CD4-positive, alpha-beta T cell (primary cell): ENCODE measurements around the gene CRIP2. TPM values are rescaled to one million over a fixed set of nuclear protein-coding genes. Genes with fewer than 3 reads are reported as not detected.

ENCODE experiments used
- ATAC-seq: fragments of 200-7000 bp; cut with Tn5 transposase; one replicate; pipeline ENCODE4 v1.10.0; 2022; ENCODE audit warnings: mild to moderate bottlenecking; ENCODE audit not compliant: poor library complexity
- CTCF ChIA-PET: fragments of 350-600 bp; sonication (Branson Sonifier 250); formaldehyde crosslinking; loops from one replicate; lab custom pipeline; 2021; ENCODE audit warnings: antibody characterized with exemption, inconsistent platforms; lab: Charles Lee
- POLR2A ChIA-PET: fragments of 350-600 bp; sonication (Branson Sonifier 250); formaldehyde crosslinking; loops from one replicate; lab custom pipeline; 2021; ENCODE audit warnings: antibody characterized with exemption, inconsistent platforms; lab: Charles Lee
- DNase-seq, 14 experiments: peaks; one replicate each; pipeline ENCODE4 v3.0.0-alpha.2; 2013 to 2020; ENCODE audit warnings: mixed read lengths in 2 of 14
- H3K27ac ChIP-seq, 2 donors: one replicate each; pipeline versions ENCODE4 v1.5.1 to v1.7.0; 2013; ENCODE audit warnings: low read length in 2 of 2, low read depth in 1 of 2, mild to moderate bottlenecking in 1 of 2
- H3K27me3 ChIP-seq, 2 experiments: 1 replicate in 1 of 2; 2 replicates in 1 of 2; pipeline versions ENCODE4 v1.6.1 to v1.7.0; 2013; ENCODE audit warnings: low read length in 2 of 2, control low read depth in 1 of 2, mild to moderate bottlenecking in 1 of 2, moderate library complexity in 1 of 2; ENCODE audit not compliant: insufficient read depth in 2 of 2, control insufficient read depth in 1 of 2
- H3K36me3 ChIP-seq: one replicate; pipeline ENCODE4 v1.6.1; 2013; ENCODE audit warnings: low read length, control low read depth; ENCODE audit not compliant: insufficient read depth
- H3K4me1 ChIP-seq: one replicate; pipeline ENCODE4 v1.6.1; 2013; ENCODE audit warnings: low read length, control low read depth; ENCODE audit not compliant: insufficient read depth
- H3K4me3 ChIP-seq: one replicate; pipeline ENCODE4 v1.5.1; 2013; ENCODE audit warnings: mild to moderate bottlenecking, low read length, moderate library complexity
- H3K9me3 ChIP-seq, 2 experiments: 1 replicate in 1 of 2; 2 replicates in 1 of 2; pipeline versions ENCODE4 v1.6.1 to v1.7.0; 2013; ENCODE audit warnings: low read length in 2 of 2, mild to moderate bottlenecking in 2 of 2, control low read depth in 1 of 2, moderate library complexity in 1 of 2; ENCODE audit not compliant: control insufficient read depth in 1 of 2, insufficient read depth in 1 of 2
- H3K27ac Mint-ChIP-seq: one replicate; pipeline ENCODE4 v1.8.0; 2020; ENCODE audit warnings: mixed read lengths
- H3K27me3 Mint-ChIP-seq: one replicate; pipeline ENCODE4 v1.8.0; 2021; ENCODE audit warnings: mixed read lengths
- H3K36me3 Mint-ChIP-seq: one replicate; pipeline ENCODE4 v1.8.0; 2021; ENCODE audit warnings: low read depth, mixed read lengths
- H3K4me1 Mint-ChIP-seq: one replicate; pipeline ENCODE4 v1.8.0; 2021; ENCODE audit warnings: low read depth, mixed read lengths
- H3K4me3 Mint-ChIP-seq: one replicate; pipeline ENCODE4 v1.8.0; 2020; ENCODE audit warnings: mild to moderate bottlenecking, mixed read lengths
- H3K9me3 Mint-ChIP-seq: one replicate; pipeline ENCODE4 v1.8.0; 2020; ENCODE audit warnings: mixed read lengths
- intact Hi-C, 2 experiments: fragments of 100-400 bp; cut with DNase I in 1 of 2; cut with micrococcal nuclease in 1 of 2; formaldehyde crosslinking; loops; one replicate each; pipeline versions ENCODE4 v1.15.1 to v1.9.0; 2023 to 2025; cut with DNase I, micrococcal nuclease
- total RNA-seq, 174 experiments: library from RNA in 2 of 174; stranded (reverse) in 2 of 174; gene quantifications; one replicate each; pipeline ENCODE4 v1.2.3 and lab custom pipeline; 2021 to 2026
- TF ChIP-seq, protein P1 (sequence below): fragments of 200-600 bp; IDR thresholded peaks from one replicate; pipeline ENCODE4 v1.8.0; 2022; ENCODE audit warnings: antibody characterized with exemption, mild to moderate bottlenecking

The CRIP2 gene
- total RNA-seq, 2 experiments from 2014 or later: 62.5 to 68.3 TPM

- ChIA-PET CTCF (interaction anchor here (3.1 kb wide), 1 partner anchor 12 kb away, joined by 155 read pairs; the partner anchor contains the start of gene TEDC1), POLR2A (interaction anchor here (7.7 kb wide), 1 partner anchor 11 kb away, joined by 154 read pairs; the partner anchor contains the start of gene TEDC1)
- ATAC-seq (no peak), DNase-seq (peak in 4 of 14 experiments; percentile 20 to 66 (median 38))
- H3K36me3 Mint-ChIP-seq: peaks cover 8% of the 10 kb centered on the region
- peak overlapping the region in 1 of 2 donors; percentile 57 for H3K27ac ChIP-seq
- H3K27me3 Mint-ChIP-seq: no peaks in the 10 kb centered on the region
- no peaks in the 10 kb centered on the region for H3K9me3 Mint-ChIP-seq
- H3K4me1 ChIP-seq: peaks cover 94% of the 10 kb centered on the region
- no peaks in the 10 kb centered on the region for H3K36me3 ChIP-seq
- H3K4me3 ChIP-seq: no peak overlapping the region
- H3K27ac Mint-ChIP-seq: peak overlapping the region; percentile 97
- H3K9me3 ChIP-seq: peaks cover 0 to 22% of the 10 kb centered on the region in 2 experiments
- peak overlapping the region; percentile 84 for H3K4me3 Mint-ChIP-seq
- TF ChIP-seq, protein P1, sequence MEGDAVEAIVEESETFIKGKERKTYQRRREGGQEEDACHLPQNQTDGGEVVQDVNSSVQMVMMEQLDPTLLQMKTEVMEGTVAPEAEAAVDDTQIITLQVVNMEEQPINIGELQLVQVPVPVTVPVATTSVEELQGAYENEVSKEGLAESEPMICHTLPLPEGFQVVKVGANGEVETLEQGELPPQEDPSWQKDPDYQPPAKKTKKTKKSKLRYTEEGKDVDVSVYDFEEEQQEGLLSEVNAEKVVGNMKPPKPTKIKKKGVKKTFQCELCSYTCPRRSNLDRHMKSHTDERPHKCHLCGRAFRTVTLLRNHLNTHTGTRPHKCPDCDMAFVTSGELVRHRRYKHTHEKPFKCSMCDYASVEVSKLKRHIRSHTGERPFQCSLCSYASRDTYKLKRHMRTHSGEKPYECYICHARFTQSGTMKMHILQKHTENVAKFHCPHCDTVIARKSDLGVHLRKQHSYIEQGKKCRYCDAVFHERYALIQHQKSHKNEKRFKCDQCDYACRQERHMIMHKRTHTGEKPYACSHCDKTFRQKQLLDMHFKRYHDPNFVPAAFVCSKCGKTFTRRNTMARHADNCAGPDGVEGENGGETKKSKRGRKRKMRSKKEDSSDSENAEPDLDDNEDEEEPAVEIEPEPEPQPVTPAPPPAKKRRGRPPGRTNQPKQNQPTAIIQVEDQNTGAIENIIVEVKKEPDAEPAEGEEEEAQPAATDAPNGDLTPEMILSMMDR: no peak
- intact Hi-C loops: loop anchor here in 1 of 2 experiments (1.0 to 2.0 kb wide), 2 partner anchors 11 to 81 kb away; partner anchors contain the start of gene TEX22
- peaks cover 10% of the 10 kb centered on the region in 2 experiments for H3K27me3 ChIP-seq
- peaks cover 50% of the 10 kb centered on the region for H3K4me1 Mint-ChIP-seq
Measured at GRCh38 chr14:105479431-105480158, 5.0 kb downstream of the CRIP2 start.

GRCh38 chr14:105480199-105480746, 5.7 kb downstream of the CRIP2 start:
- intact Hi-C loops: loop anchor here in 1 of 2 experiments (1.0 to 2.0 kb wide), 2 partner anchors 10 to 81 kb away; partner anchors contain the start of gene TEX22
- TF ChIP-seq, protein P1: no peak
- ChIA-PET POLR2A (interaction anchor here (0.7 to 7.7 kb wide), 7 partner anchors 10 to 393 kb away, joined by 3 to 154 read pairs (median 3); partner anchors contain the start of genes BRF1, PACS2 and TEDC1), CTCF (interaction anchor here (0.7 to 3.1 kb wide), 10 partner anchors 9 to 179 kb away, joined by 3 to 155 read pairs (median 5); partner anchors contain the start of genes BRF1 and TEDC1)
- Histone ChIP-seq H3K36me3 (no peaks in the 10 kb centered on the region), H3K27me3 (peaks cover 5 to 9% of the 10 kb centered on the region in 2 experiments), H3K27ac (peak overlapping the region; percentile 34 to 57), H3K4me1 (peaks cover 95% of the 10 kb centered on the region), H3K9me3 (peaks cover 0 to 22% of the 10 kb centered on the region in 2 experiments), H3K4me3 (no peak overlapping the region)
- ATAC-seq (no peak), DNase-seq (no peak)
- peaks cover 57% of the 10 kb centered on the region for H3K4me1 Mint-ChIP-seq
- H3K27me3 Mint-ChIP-seq: no peaks in the 10 kb centered on the region
- H3K27ac Mint-ChIP-seq: peak overlapping the region; percentile 97
- H3K36me3 Mint-ChIP-seq: peaks cover 10% of the 10 kb centered on the region
- H3K9me3 Mint-ChIP-seq: no peaks in the 10 kb centered on the region
- H3K4me3 Mint-ChIP-seq: peak overlapping the region; percentile 90
